ENCODE data around the gene COL6A3. TPM values are rescaled to one million over a fixed set of nuclear protein-coding genes. Genes with fewer than 3 reads are reported as not detected.

COL6A3 gene
- total RNA-seq, 1 donor from 2014 or later, result 0.02 TPM

DNA sequence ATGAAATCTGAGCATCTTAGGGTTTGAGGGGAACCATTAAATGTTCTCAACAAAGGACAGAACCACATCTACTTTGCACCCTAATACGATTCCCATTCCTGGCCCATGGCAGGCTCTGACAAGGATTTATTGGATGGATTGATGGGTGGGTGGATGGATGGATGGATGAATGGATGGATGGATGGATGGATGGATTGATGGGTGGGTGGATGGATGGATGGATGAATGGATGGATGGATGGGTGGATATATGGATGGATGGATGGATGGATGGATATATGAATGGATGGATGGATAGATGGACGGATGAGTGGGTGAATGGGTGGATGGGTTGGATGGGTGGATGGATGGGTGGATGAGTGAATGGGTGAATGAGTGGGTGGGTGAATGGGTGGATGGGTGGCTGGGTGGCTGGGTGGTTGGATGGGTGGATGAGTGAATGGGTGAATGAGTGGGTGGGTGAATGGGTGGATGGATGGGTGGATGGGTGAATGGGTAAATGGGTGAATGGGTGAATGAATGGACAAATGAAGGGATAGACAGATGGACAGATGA lies 43.5 kb upstream of the COL6A3 start:
- intact Hi-C loops (cut with micrococcal nuclease), result no loop called here
- ChIA-PET POLR2A (no interaction called here), CTCF (interaction anchor here (0.6 kb wide), 1 partner anchor 18 kb away, joined by 3 read pairs; no protein-coding TSS in a partner anchor)
- no peak overlapping the region for H3K4me3 Mint-ChIP-seq
- no peaks in the 10 kb centered on the region for H3K36me3 Mint-ChIP-seq (ENCODE audit: low read depth)
- no peaks in the 10 kb centered on the region for H3K9me3 Mint-ChIP-seq
- no peak for ATAC-seq (ENCODE audit: low read depth)
- H3K27me3 Mint-ChIP-seq, result peaks cover 7% of the 10 kb centered on the region
- H3K4me1 Mint-ChIP-seq, result peaks cover 11% of the 10 kb centered on the region
- TF ChIP-seq CTCF (IDR thresholded peaks at IDR 0.05), result no peak
- H3K27ac Mint-ChIP-seq, result no peak overlapping the region
- no peak for DNase-seq

- ChIA-PET POLR2A (no interaction called here), CTCF (no interaction called here)
- H3K27ac Mint-ChIP-seq, result no peak overlapping the region
- ATAC-seq (ENCODE audit: low read depth) (no peak), DNase-seq (no peak)
- no peaks in the 10 kb centered on the region for H3K9me3 Mint-ChIP-seq
- H3K4me3 Mint-ChIP-seq, result no peak overlapping the region
- intact Hi-C loops (cut with micrococcal nuclease), result no loop called here
- no peak for TF ChIP-seq CTCF (IDR thresholded peaks at IDR 0.05)
- peaks cover 11% of the 10 kb centered on the region for H3K4me1 Mint-ChIP-seq
- peaks cover 8% of the 10 kb centered on the region for H3K27me3 Mint-ChIP-seq
- H3K36me3 Mint-ChIP-seq (ENCODE audit: low read depth), result no peaks in the 10 kb centered on the region
These were observed 42.4 kb upstream of the COL6A3 start for GRCh38 chr2:237456200-237456843.

- no peak for DNase-seq
- no peak for TF ChIP-seq CTCF (IDR thresholded peaks at IDR 0.05)
- peaks cover 11% of the 10 kb centered on the region for H3K4me1 Mint-ChIP-seq
- no peaks in the 10 kb centered on the region for H3K36me3 Mint-ChIP-seq (ENCODE audit: low read depth)
- no peaks in the 10 kb centered on the region for H3K9me3 Mint-ChIP-seq
- peak; percentile 45 for ATAC-seq (ENCODE audit: low read depth)
- POLR2A ChIA-PET, result no interaction called here
- intact Hi-C loops (cut with micrococcal nuclease), result no loop called here
- CTCF ChIA-PET, result interaction anchor here (1.0 kb wide), 1 partner anchor 13 kb away, joined by 3 read pairs; no protein-coding TSS in a partner anchor
- no peak overlapping the region for H3K27ac Mint-ChIP-seq
- peaks cover 5% of the 10 kb centered on the region for H3K27me3 Mint-ChIP-seq
- H3K4me3 Mint-ChIP-seq, result no peak overlapping the region
These were observed 41.8 kb upstream of the COL6A3 start for GRCh38 chr2:237455764-237456163.

DNA sequence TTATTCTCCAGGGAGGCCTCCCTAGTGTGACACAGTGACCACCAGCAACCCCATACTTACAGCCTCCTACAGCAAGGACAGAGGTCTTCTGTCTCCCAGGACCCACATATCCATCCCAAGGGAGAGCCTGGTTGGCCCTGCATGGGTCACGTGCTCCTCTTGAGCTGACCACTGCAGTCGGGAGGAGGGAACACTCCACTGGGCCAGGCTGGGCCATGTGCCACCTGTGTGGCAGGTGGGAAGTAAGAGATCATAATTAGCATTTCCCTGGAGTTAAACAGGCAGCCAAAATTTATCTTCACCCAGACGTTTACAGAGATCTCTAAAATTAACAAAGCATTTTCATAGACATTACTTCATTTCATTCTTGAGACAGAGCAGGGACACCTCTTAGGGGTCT lies 39.7 kb upstream of the COL6A3 start:
- Mint-ChIP-seq H3K4me1 (peaks cover 11% of the 10 kb centered on the region), H3K4me3 (no peak overlapping the region), H3K27me3 (peaks cover 5% of the 10 kb centered on the region), H3K27ac (no peak overlapping the region), H3K9me3 (no peaks in the 10 kb centered on the region), H3K36me3 (ENCODE audit: low read depth) (no peaks in the 10 kb centered on the region)
- ChIA-PET POLR2A (interaction anchor here (0.6 kb wide), 1 partner anchor 880 kb away, joined by 3 read pairs; no protein-coding TSS in a partner anchor), CTCF (no interaction called here)
- DNase-seq (no peak), ATAC-seq (ENCODE audit: low read depth) (no peak)
- no peak for TF ChIP-seq CTCF (IDR thresholded peaks at IDR 0.05)
- intact Hi-C loops (cut with micrococcal nuclease), result no loop called here

DNA sequence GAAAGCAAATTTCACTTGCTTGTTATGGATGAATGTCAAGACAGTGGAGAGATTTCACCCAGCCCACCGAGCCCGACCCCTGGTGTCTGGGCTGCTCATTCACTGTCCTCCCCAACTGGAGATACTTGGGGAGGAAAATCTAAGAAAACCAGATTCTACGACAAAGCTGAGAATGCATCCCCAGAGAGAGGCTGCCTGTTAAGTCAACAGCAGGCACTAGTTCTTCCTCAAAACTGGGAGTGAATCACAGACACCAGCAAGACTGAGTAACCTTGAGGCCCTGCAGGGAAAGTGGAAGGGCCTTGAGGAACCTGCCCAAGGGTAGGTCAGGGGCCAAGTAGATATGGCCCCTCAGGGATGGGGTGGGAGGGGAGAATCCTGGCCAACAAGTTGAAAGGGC lies 38.9 kb upstream of the COL6A3 start:
- Mint-ChIP-seq H3K36me3 (ENCODE audit: low read depth) (no peaks in the 10 kb centered on the region), H3K4me1 (peaks cover 11% of the 10 kb centered on the region), H3K4me3 (no peak overlapping the region), H3K27ac (no peak overlapping the region), H3K9me3 (no peaks in the 10 kb centered on the region), H3K27me3 (peaks cover 5% of the 10 kb centered on the region)
- DNase-seq, result no peak
- intact Hi-C loops (cut with micrococcal nuclease), result no loop called here
- ChIA-PET CTCF (no interaction called here), POLR2A (no interaction called here)
- ATAC-seq (ENCODE audit: low read depth), result no peak
- TF ChIP-seq CTCF (IDR thresholded peaks at IDR 0.05), result no peak
